ENCODE measurements around the gene HSP90AB1. TPM values are rescaled to one million over a fixed set of nuclear protein-coding genes. Genes with fewer than 3 reads are reported as not detected.

HSP90AB1 gene
- polyA plus RNA-seq, 2 donors: 129 to 403 TPM

- Histone ChIP-seq H3K27me3 (ENCODE audit: control insufficient read depth in 1 of 2, insufficient read depth in 2 of 2, low read length in 2 of 2) (no peaks in the 10 kb centered on the region), H3K27ac (ENCODE audit: low read depth in 2 of 2, low read length in 1 of 2) (no peak overlapping the region), H3K4me1 (ENCODE audit: control insufficient read depth in 2 of 2, insufficient read depth in 2 of 2, low read length in 1 of 2) (no peaks in the 10 kb centered on the region), H3K9me3 (ENCODE audit: control insufficient read depth in 2 of 2, insufficient read depth in 1 of 2, low read depth in 1 of 2, low read length in 1 of 2) (no peaks in the 10 kb centered on the region), H3K4me3 (ENCODE audit: low read depth in 1 of 2, low read length in 2 of 2) (no peak overlapping the region), H3K36me3 (ENCODE audit: control insufficient read depth in 2 of 2, insufficient read depth in 2 of 2, low read length in 1 of 2) (no peaks in the 10 kb centered on the region)
- 48 to 50% methylated on average over 2 of the region's 2 CpGs for WGBS, 2 donors
Observed at GRCh38 chr6:44284121-44284520, 37.2 kb downstream of the HSP90AB1 start.

- Histone ChIP-seq H3K36me3 (ENCODE audit: control insufficient read depth in 2 of 2, insufficient read depth in 2 of 2, low read length in 1 of 2) (no peaks in the 10 kb centered on the region), H3K27me3 (ENCODE audit: control insufficient read depth in 1 of 2, insufficient read depth in 2 of 2, low read length in 2 of 2) (no peaks in the 10 kb centered on the region), H3K4me1 (ENCODE audit: control insufficient read depth in 2 of 2, insufficient read depth in 2 of 2, low read length in 1 of 2) (no peaks in the 10 kb centered on the region), H3K9me3 (ENCODE audit: control insufficient read depth in 2 of 2, insufficient read depth in 1 of 2, low read depth in 1 of 2, low read length in 1 of 2) (no peaks in the 10 kb centered on the region), H3K27ac (ENCODE audit: low read depth in 2 of 2, low read length in 1 of 2) (no peak overlapping the region), H3K4me3 (ENCODE audit: low read depth in 1 of 2, low read length in 2 of 2) (no peak overlapping the region)
- WGBS, 2 donors: 59 to 71% methylated on average over 4 of the region's 4 CpGs
Observed at GRCh38 chr6:44284867-44285266, 38.0 kb downstream of the HSP90AB1 start.

GRCh38 chr6:44285552-44286284 lies 38.8 kb downstream of the HSP90AB1 start:
- Histone ChIP-seq H3K9me3 (ENCODE audit: control insufficient read depth in 2 of 2, insufficient read depth in 1 of 2, low read depth in 1 of 2, low read length in 1 of 2) (no peaks in the 10 kb centered on the region), H3K27me3 (ENCODE audit: control insufficient read depth in 1 of 2, insufficient read depth in 2 of 2, low read length in 2 of 2) (no peaks in the 10 kb centered on the region), H3K36me3 (ENCODE audit: control insufficient read depth in 2 of 2, insufficient read depth in 2 of 2, low read length in 1 of 2) (no peaks in the 10 kb centered on the region), H3K4me1 (ENCODE audit: control insufficient read depth in 2 of 2, insufficient read depth in 2 of 2, low read length in 1 of 2) (peaks cover 0 to under 1% of the 10 kb centered on the region in 2 donors), H3K27ac (ENCODE audit: low read depth in 2 of 2, low read length in 1 of 2) (no peak overlapping the region), H3K4me3 (ENCODE audit: low read depth in 1 of 2, low read length in 2 of 2) (no peak overlapping the region)
- 75 to 82% methylated on average over 25 of the region's 25 CpGs for WGBS, 2 donors

GRCh38 chr6:44286285-44286565 lies 39.3 kb downstream of the HSP90AB1 start:
- H3K27me3 ChIP-seq (ENCODE audit: control insufficient read depth in 1 of 2, insufficient read depth in 2 of 2, low read length in 2 of 2): no peaks in the 10 kb centered on the region
- H3K27ac ChIP-seq (ENCODE audit: low read depth in 2 of 2, low read length in 1 of 2): no peak overlapping the region
- H3K4me3 ChIP-seq (ENCODE audit: low read depth in 1 of 2, low read length in 2 of 2): no peak overlapping the region
- 88 to 91% methylated on average over 12 of the region's 12 CpGs for WGBS, 2 donors
- H3K9me3 ChIP-seq (ENCODE audit: control insufficient read depth in 2 of 2, insufficient read depth in 1 of 2, low read depth in 1 of 2, low read length in 1 of 2): no peaks in the 10 kb centered on the region
- peaks cover 0 to 3% of the 10 kb centered on the region in 2 donors for H3K4me1 ChIP-seq (ENCODE audit: control insufficient read depth in 2 of 2, insufficient read depth in 2 of 2, low read length in 1 of 2)
- H3K36me3 ChIP-seq (ENCODE audit: control insufficient read depth in 2 of 2, insufficient read depth in 2 of 2, low read length in 1 of 2): no peaks in the 10 kb centered on the region

GRCh38 chr6:44286747-44287146 lies 39.8 kb downstream of the HSP90AB1 start:
- peaks cover 0 to 3% of the 10 kb centered on the region in 2 donors for H3K4me1 ChIP-seq (ENCODE audit: control insufficient read depth in 2 of 2, insufficient read depth in 2 of 2, low read length in 1 of 2)
- no peaks in the 10 kb centered on the region for H3K36me3 ChIP-seq (ENCODE audit: control insufficient read depth in 2 of 2, insufficient read depth in 2 of 2, low read length in 1 of 2)
- 50 to 63% methylated on average over 2 of the region's 2 CpGs for WGBS, 2 donors
- peaks cover 0 to 2% of the 10 kb centered on the region in 2 donors for H3K27me3 ChIP-seq (ENCODE audit: control insufficient read depth in 1 of 2, insufficient read depth in 2 of 2, low read length in 2 of 2)
- no peaks in the 10 kb centered on the region for H3K9me3 ChIP-seq (ENCODE audit: control insufficient read depth in 2 of 2, insufficient read depth in 1 of 2, low read depth in 1 of 2, low read length in 1 of 2)
- no peak overlapping the region for H3K4me3 ChIP-seq (ENCODE audit: low read depth in 1 of 2, low read length in 2 of 2)
- no peak overlapping the region for H3K27ac ChIP-seq (ENCODE audit: low read depth in 2 of 2, low read length in 1 of 2)

GRCh38 chr6:44289726-44290260 lies 42.9 kb downstream of the HSP90AB1 start:
- 41 to 51% methylated on average over 7 of the region's 7 CpGs for WGBS, 2 donors

GRCh38 chr6:44291841-44292240 lies 44.9 kb downstream of the HSP90AB1 start:
- no peaks in the 10 kb centered on the region for H3K9me3 ChIP-seq (ENCODE audit: control insufficient read depth in 2 of 2, insufficient read depth in 1 of 2, low read depth in 1 of 2, low read length in 1 of 2)
- WGBS, 2 donors: 72 to 73% methylated on average over 4 of the region's 4 CpGs
- no peaks in the 10 kb centered on the region for H3K36me3 ChIP-seq (ENCODE audit: control insufficient read depth in 2 of 2, insufficient read depth in 2 of 2, low read length in 1 of 2)
- no peak overlapping the region for H3K27ac ChIP-seq (ENCODE audit: low read depth in 2 of 2, low read length in 1 of 2)
- H3K27me3 ChIP-seq (ENCODE audit: control insufficient read depth in 1 of 2, insufficient read depth in 2 of 2, low read length in 2 of 2): peaks cover 0 to 6% of the 10 kb centered on the region in 2 donors
- peaks cover 3 to 4% of the 10 kb centered on the region in 2 donors for H3K4me1 ChIP-seq (ENCODE audit: control insufficient read depth in 2 of 2, insufficient read depth in 2 of 2, low read length in 1 of 2)
- no peak overlapping the region for H3K4me3 ChIP-seq (ENCODE audit: low read depth in 1 of 2, low read length in 2 of 2)

More at GRCh38 chr6:44289726-44290260, 42.9 kb downstream of the HSP90AB1 start:
- Histone ChIP-seq H3K4me1 (ENCODE audit: control insufficient read depth in 2 of 2, insufficient read depth in 2 of 2, low read length in 1 of 2) (peaks cover 0 to 3% of the 10 kb centered on the region in 2 donors), H3K27ac (ENCODE audit: low read depth in 2 of 2, low read length in 1 of 2) (no peak overlapping the region), H3K9me3 (ENCODE audit: control insufficient read depth in 2 of 2, insufficient read depth in 1 of 2, low read depth in 1 of 2, low read length in 1 of 2) (no peaks in the 10 kb centered on the region), H3K27me3 (ENCODE audit: control insufficient read depth in 1 of 2, insufficient read depth in 2 of 2, low read length in 2 of 2) (peaks cover 0 to 2% of the 10 kb centered on the region in 2 donors), H3K36me3 (ENCODE audit: control insufficient read depth in 2 of 2, insufficient read depth in 2 of 2, low read length in 1 of 2) (no peaks in the 10 kb centered on the region), H3K4me3 (ENCODE audit: low read depth in 1 of 2, low read length in 2 of 2) (no peak overlapping the region)

GRCh38 chr6:44292661-44293365 lies 45.9 kb downstream of the HSP90AB1 start:
- Histone ChIP-seq H3K4me3 (ENCODE audit: low read depth in 1 of 2, low read length in 2 of 2) (no peak overlapping the region), H3K4me1 (ENCODE audit: control insufficient read depth in 2 of 2, insufficient read depth in 2 of 2, low read length in 1 of 2) (peaks cover 10 to 13% of the 10 kb centered on the region in 2 donors), H3K9me3 (ENCODE audit: control insufficient read depth in 2 of 2, insufficient read depth in 1 of 2, low read depth in 1 of 2, low read length in 1 of 2) (no peaks in the 10 kb centered on the region), H3K36me3 (ENCODE audit: control insufficient read depth in 2 of 2, insufficient read depth in 2 of 2, low read length in 1 of 2) (no peaks in the 10 kb centered on the region), H3K27ac (ENCODE audit: low read depth in 2 of 2, low read length in 1 of 2) (no peak overlapping the region), H3K27me3 (ENCODE audit: control insufficient read depth in 1 of 2, insufficient read depth in 2 of 2, low read length in 2 of 2) (peaks cover 0 to 12% of the 10 kb centered on the region in 2 donors)
- 81 to 84% methylated on average over 4 of the region's 4 CpGs for WGBS, 2 donors

- 55 to 62% methylated on average over 7 of the region's 7 CpGs for WGBS, 2 donors
- Histone ChIP-seq H3K36me3 (ENCODE audit: control insufficient read depth in 2 of 2, insufficient read depth in 2 of 2, low read length in 1 of 2) (peaks cover 0 to under 1% of the 10 kb centered on the region in 2 donors), H3K27ac (ENCODE audit: low read depth in 2 of 2, low read length in 1 of 2) (no peak overlapping the region), H3K9me3 (ENCODE audit: control insufficient read depth in 2 of 2, insufficient read depth in 1 of 2, low read depth in 1 of 2, low read length in 1 of 2) (no peaks in the 10 kb centered on the region), H3K4me3 (ENCODE audit: low read depth in 1 of 2, low read length in 2 of 2) (no peak overlapping the region), H3K4me1 (ENCODE audit: control insufficient read depth in 2 of 2, insufficient read depth in 2 of 2, low read length in 1 of 2) (peaks cover 13 to 14% of the 10 kb centered on the region in 2 donors), H3K27me3 (ENCODE audit: control insufficient read depth in 1 of 2, insufficient read depth in 2 of 2, low read length in 2 of 2) (peaks cover 0 to 12% of the 10 kb centered on the region in 2 donors)
Observed at GRCh38 chr6:44294832-44295791, 48.2 kb downstream of the HSP90AB1 start.

All from esophagus (tissue), 2 donors.